Central memory CD4-positive, alpha-beta T cell (primary cell): ENCODE data around the gene CLCN1.
A peak's percentile ranks its signal among the peaks of the same experiment; 100 is the strongest.

Source experiments
- DNase-seq: peaks from one replicate; pipeline ENCODE4 v3.0.0; 2022

Gene CLCN1

GRCh38 chr7:143368387-143368786, 52.5 kb downstream of the CLCN1 start:
- DNase-seq: no peak

DNA sequence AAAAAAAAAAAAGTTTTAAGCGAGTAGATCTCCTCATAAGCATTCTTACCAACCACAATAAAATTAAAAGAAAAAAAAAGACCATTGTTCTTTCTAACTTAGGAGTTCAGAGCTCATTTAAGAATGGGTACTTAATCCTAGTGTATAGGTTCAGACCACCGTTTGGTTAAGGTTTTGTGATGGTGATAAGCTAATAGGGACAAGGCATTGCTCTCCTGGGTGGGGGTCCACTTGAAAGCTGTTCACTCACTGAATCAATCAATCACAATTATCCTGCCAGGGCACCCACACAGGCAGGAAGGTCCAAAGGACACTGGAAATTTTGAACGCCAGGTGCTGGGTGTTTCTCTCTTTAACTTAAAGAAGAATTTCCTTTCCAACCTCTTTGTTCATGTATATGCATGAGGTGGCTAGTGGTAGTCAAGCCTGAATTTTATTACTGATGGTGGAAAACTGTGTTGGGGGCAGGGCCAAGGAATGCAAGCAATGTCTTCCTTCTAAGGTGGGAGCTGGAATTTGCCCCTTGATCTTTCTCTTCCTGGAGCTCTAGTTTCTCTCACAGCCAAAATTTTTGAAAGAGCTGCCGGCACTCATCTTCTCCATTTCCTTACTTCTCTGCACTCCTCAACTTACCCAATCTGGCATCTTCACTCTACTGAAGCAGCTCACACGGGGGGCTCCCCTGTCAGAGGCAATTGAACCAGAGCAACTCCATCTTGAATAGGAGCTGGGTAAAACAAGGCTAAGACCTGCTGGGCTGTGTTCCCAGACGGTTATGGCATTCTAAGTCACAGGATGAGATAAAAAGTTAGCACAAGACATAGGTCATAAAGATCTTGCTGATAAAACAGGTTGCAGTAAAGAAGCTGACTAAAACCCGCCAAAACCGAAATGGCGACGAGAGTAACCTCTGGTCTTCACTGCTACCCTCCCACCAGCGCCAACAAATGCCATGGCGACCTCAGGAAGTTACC, 54.1 kb downstream of the CLCN1 start:
- no peak for DNase-seq

GRCh38 chr7:143372070-143372469, 56.2 kb downstream of the CLCN1 start:
- DNase-seq: peak; percentile 40

DNA sequence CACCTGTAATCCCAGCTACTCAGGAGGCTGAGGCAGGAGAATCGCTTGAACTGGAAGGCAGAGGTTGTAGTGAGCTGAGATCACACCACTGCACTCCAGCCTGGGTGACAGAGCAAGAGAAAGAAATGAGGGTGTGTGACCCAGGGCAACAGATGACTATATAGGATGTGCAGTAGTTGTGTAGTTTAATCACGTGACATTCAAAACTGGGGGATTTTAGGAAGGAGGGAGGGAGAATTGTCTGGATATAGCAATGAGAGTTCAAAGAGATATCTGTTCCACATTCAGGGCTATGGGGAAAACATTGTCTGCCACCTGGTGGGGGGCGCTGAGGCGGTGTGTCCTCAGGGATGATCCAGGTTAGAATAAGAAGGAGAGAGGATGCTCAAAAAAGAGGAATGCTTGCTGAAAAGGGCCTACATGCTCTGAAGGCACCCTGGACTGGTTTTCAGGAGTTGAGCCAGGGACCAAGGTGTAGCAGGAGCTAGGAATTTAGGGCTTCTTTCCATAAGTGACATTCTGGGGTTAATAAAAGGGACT, 57.4 kb downstream of the CLCN1 start:
- DNase-seq: no peak

DNA sequence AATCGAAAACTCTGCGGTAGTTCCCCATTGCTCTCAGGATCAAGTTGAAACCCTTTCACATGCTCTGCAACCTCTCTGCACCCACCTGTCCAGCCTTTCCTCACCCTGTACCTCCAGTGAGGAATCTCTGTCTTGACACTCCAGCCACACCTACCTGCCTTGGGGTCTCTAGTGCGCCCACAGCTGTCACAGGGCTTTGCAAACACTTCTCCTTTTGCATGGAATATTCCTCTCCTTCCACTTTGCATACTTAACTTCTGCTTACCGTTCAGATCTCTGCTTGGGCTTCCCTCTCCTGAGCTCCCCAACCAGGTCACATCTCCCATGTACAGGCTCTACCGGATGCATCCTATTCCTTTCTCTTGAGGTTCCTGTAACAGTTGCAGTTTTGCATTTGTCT, 58.6 kb downstream of the CLCN1 start:
- no peak for DNase-seq

GRCh38 chr7:143375298-143376034, 59.6 kb downstream of the CLCN1 start:
- peak; percentile 49 for DNase-seq

DNA sequence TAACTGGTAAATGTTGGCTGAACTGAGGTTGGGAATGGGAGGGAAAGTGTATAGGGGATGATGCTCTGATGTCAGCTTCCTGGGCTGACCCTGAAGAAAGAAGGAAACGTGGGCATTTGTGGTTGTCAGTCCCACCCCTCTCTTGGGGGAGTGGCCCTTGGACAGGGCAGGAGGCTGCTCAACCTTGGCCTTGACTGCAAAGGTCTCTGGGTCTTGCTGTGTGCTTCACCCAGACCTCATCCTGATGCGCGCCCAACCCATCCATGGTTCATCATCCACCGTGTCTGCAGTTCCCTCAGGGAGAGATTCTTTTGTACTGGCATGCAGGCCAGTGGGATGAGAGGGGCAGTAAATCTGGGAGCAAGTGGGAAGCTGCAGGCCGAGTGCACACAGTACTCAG, 60.5 kb downstream of the CLCN1 start:
- no peak for DNase-seq

GRCh38 chr7:143379611-143380259, 63.8 kb downstream of the CLCN1 start:
- no peak for DNase-seq

DNA sequence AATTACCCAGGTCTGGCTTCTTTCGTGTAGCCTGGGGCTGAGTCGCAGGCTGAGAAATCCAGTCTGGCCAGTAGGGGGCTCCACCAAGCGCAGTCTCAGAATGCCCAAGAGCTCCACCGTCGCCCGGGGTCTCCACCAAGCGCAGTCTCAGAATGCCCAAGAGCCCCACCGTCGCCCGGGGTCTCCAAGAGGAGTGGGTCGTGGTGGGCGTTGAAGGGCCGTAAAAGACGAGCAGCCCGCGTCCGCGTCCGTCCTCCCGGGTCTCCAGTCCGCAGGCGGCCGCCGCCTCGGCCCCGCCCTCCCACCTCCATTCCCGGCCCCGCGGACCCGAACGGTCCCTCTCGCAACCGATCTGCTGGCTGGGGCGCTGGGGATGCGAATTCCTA, 64.3 kb downstream of the CLCN1 start:
- DNase-seq: peak; percentile 77

- peak; percentile 82 for DNase-seq
Observed at GRCh38 chr7:143380646-143381426, 64.9 kb downstream of the CLCN1 start, which contains the start of gene ZYX. TSS of gene ZYX (plus strand) at chr7:143381345. CDS start at chr7:143381572, 227 bp downstream.

GRCh38 chr7:143381427-143382125, 65.7 kb downstream of the CLCN1 start:
- DNase-seq: no peak

- no peak for DNase-seq
Observed at GRCh38 chr7:143382126-143382790, 66.3 kb downstream of the CLCN1 start.

DNA sequence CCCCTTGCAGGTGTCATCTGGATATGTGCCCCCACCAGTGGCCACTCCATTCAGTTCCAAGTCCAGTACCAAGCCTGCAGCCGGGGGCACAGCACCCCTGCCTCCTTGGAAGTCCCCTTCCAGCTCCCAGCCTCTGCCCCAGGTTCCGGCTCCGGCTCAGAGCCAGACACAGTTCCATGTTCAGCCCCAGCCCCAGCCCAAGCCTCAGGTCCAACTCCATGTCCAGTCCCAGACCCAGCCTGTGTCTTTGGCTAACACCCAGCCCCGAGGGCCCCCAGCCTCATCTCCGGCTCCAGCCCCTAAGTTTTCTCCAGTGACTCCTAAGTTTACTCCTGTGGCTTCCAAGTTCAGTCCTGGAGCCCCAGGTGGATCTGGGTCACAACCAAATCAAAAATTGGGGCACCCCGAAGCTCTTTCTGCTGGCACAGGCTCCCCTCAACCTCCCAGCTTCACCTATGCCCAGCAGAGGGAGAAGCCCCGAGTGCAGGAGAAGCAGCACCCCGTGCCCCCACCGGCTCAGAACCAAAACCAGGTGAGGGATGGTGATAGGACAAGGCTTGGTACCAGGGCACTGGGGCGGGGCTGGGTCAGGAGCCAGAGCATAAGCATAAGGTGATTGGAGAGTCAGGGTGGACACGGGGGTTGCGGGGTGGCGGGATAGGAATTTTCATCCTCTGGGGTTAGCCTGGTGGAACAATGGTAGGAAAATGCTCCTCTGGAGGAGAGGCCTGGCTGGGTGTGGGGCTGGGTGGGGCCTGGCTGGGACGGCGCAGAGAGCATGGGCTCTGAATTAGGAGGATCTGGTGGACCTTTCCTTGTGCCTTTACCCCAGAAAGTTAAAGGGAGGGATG, 67.1 kb downstream of the CLCN1 start:
- no peak for DNase-seq

GRCh38 chr7:143383642-143383957, 67.7 kb downstream of the CLCN1 start:
- DNase-seq: no peak

DNA sequence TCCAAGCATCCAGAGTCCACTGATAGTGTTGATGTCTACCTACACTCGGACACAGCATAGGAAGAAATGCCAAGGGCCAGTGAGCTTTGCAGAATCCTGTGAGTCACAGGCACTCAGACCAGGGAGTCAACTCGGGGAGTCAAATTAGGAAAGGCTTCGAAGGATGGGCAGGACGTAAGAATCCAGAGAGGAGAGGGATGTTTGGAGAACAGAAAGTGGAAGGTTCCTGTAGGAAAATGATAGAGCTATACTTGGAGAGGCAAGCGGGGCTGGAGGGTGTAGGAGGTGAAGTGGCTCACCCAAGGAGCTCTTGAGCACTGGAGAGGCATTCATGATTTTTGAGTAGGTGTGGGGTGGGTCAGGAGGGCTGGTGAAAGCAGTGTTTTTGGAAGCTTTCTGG, 68.2 kb downstream of the CLCN1 start:
- no peak for DNase-seq

DNA sequence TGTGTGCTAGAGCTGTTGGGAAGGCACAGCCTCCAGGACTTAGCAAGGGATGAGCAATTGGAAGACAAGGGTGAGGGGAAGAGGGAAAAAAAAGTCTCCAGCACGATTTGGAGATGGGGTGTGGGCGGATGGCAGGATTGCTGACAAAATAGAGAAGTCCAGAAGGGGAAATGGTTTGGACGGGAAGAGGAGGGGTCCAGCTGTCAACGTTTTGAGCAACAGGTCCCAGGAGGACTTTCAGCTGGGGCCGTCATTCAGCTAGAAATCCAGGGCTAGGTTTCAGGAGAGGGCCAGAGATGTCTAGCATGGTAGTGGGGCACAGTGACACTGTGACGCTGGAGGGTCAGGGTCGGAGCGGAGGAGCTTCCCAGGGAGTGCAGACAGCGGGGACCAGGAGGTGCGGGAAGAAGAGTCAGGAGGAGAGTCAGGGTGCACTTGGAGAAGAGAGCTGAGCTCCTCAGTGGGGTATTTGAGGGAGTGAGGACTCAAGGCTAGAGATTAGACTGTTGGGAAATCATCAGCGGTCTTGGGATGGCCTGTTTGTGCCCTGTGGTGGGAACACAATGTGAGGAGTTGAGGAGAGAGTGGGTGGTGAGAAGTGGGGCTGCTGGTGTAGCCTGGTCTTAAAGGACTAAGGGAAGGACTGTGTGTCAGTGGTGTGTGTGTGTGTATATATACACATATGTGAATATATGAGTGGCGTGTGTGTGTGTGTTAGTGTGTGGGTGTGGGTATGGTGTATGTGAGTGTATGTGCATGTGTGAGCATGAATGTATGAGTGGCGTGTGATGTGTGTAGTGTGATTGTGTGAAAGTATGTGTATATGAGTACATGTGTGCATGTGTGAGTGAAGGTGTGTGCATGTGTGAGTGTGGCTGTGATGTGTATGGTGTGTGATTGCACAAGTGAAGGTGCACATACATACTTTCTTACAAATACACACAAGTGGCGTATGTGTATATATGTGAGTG, 69.0 kb downstream of the CLCN1 start:
- no peak for DNase-seq

DNA sequence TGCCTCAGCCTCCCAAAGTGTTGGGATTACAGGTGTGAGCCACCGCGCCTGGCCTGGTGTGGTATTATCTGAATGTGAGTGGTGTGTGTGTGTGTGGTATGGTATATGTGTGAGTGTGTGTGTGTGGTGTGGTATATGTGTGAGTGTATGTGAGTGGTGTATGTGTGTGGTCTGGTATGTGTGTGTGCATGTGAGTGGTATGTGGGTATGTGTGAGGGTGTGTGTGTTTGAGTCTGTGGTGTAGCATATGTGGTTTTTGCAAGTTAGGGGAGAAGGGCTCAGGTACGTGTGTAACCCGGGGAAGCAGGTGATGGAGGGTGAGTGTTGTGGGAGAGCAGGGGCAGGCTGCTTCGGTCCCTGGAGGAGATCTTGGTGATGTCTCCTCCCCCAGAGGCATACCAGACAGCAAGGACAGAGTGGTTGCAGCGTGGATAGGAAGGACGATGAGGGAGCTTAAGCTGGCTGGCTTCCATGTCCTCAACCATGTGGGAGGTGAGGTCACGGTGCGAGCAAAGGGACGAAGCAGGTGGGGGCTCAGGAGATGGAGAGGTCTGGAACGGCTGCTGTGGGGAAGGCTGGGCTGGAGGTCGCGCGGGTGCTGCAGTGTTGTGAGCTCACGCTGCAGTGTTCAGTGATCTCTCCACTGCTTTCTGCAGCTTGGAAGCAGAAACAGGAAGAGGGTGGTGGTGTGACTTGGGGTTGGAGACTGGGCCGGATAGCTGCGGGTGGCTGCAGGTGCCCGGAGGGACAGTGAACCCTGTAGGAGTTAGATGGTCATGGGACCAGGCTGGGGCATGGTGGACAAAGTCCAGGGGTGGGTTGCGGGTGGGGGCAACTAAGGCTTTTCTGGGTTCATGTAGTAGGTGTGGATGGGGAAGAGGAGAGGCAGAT, 70.2 kb downstream of the CLCN1 start:
- peak; percentile 58 for DNase-seq
